Upper lobe of left lung (tissue), 4 donors: Measurements from ENCODE around the gene USP47.

Experiments used
- POLR2A ChIP-seq, 4 donors: fragments of 450-650 bp; IDR thresholded peaks; one replicate each; pipeline ENCODE4 v1.5.1; 2016 to 2017; ENCODE audit warnings: antibody characterized with exemption in 4 of 4, mild to moderate bottlenecking in 2 of 4
- POLR2AphosphoS5 ChIP-seq, 2 donors: sonication (generic); formaldehyde crosslinking; IDR thresholded peaks; one replicate each; pipeline ENCODE4 v1.5.1; 2017; ENCODE audit warnings: antibody characterized with exemption in 2 of 2
- TF ChIP-seq, protein P1 (sequence below), 6 experiments: fragments of 450-650 bp in 4 of 6; fragments of 200-600 bp in 2 of 6; sonication (generic) in 2 of 6; IDR thresholded peaks; one replicate each; pipeline ENCODE4 v1.5.1; 2016 to 2019; ENCODE audit warnings: antibody characterized with exemption in 6 of 6

DNA sequence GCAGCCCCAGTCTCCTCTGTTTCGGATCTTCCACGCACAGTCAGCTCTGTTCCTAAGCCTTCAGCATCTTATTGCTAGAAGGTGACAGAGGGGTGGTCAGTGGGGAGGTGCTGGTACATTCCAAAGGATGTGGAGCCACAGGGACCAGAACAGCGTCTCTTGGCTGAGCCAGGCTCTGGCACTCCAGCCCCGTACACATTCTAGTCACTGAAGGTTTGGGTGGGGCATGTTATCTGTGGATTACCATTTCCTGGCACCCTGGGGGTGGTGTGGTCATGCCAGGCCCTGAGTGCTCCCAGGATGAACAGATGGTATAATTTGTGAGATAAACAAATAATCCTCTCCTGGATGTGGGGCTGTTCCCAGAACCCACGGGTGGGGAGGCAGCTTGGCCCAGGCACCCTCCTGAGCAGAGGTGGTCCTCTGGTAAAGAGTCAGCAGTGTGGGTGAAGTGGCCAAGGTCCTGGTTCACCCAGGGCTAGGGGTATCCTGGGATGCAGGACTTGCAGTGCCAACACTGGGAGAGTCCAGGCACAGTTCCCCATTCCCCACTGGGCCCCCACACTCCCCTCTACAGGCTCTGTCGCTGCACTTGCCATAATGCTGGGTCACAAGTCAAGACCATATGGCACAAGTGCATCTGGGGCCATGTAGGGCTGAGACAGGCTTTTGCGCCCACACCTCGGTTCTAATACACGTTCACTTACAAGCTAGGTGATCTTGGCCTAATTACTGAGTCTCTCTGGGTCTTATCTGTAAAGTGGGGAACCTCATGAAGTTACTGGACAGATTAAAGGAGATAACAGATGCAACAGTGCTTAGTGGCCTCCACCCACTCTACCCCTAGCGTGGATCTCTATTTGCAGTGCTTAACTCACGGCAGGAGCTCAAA is 133.7 kb downstream of the USP47 start:
- TF ChIP-seq, protein P1, sequence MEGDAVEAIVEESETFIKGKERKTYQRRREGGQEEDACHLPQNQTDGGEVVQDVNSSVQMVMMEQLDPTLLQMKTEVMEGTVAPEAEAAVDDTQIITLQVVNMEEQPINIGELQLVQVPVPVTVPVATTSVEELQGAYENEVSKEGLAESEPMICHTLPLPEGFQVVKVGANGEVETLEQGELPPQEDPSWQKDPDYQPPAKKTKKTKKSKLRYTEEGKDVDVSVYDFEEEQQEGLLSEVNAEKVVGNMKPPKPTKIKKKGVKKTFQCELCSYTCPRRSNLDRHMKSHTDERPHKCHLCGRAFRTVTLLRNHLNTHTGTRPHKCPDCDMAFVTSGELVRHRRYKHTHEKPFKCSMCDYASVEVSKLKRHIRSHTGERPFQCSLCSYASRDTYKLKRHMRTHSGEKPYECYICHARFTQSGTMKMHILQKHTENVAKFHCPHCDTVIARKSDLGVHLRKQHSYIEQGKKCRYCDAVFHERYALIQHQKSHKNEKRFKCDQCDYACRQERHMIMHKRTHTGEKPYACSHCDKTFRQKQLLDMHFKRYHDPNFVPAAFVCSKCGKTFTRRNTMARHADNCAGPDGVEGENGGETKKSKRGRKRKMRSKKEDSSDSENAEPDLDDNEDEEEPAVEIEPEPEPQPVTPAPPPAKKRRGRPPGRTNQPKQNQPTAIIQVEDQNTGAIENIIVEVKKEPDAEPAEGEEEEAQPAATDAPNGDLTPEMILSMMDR (IDR thresholded peaks at IDR 0.05), result no peak
- TF ChIP-seq POLR2AphosphoS5 (IDR thresholded peaks at IDR 0.05) (no peak), POLR2A (IDR thresholded peaks at IDR 0.05) (no peak)
